Immature natural killer cell (primary cell): Measurements from ENCODE around the gene SEMA5A. TPM values are rescaled to one million over a fixed set of nuclear protein-coding genes. Genes with fewer than 3 reads are reported as not detected.

Experiments used
- DNase-seq, 3 donors: peaks; one replicate each; pipeline ENCODE4 v3.0.0; 2022; ENCODE audit warnings: mixed read lengths in 1 of 3
- H3K27ac Mint-ChIP-seq, 6 donors: one replicate each; pipeline ENCODE4 v1.8.0; 2020; ENCODE audit warnings: mixed read lengths in 6 of 6, mild to moderate bottlenecking in 5 of 6, inconsistent platforms in 4 of 6, moderate library complexity in 3 of 6
- H3K27me3 Mint-ChIP-seq, 3 donors: one replicate each; pipeline ENCODE4 v1.8.0; 2020 to 2021; ENCODE audit warnings: low read depth in 3 of 3, mild to moderate bottlenecking in 3 of 3, mixed read lengths in 3 of 3, moderate library complexity in 3 of 3, inconsistent platforms in 1 of 3
- H3K36me3 Mint-ChIP-seq, 3 donors: one replicate each; pipeline ENCODE4 v1.8.0; 2020; ENCODE audit warnings: mixed read lengths in 3 of 3, inconsistent platforms in 2 of 3, mild to moderate bottlenecking in 2 of 3
- H3K4me1 Mint-ChIP-seq, 2 donors: one replicate each; pipeline ENCODE4 v1.8.0; 2020; ENCODE audit warnings: inconsistent platforms in 2 of 2, mild to moderate bottlenecking in 2 of 2, mixed read lengths in 2 of 2, moderate library complexity in 1 of 2
- H3K4me3 Mint-ChIP-seq, 5 donors: one replicate each; pipeline ENCODE4 v1.8.0; 2020; ENCODE audit warnings: mild to moderate bottlenecking in 5 of 5, mixed read lengths in 5 of 5, inconsistent platforms in 3 of 5, moderate library complexity in 3 of 5
- H3K9me3 Mint-ChIP-seq, 6 donors: one replicate each; pipeline ENCODE4 v1.8.0; 2020; ENCODE audit warnings: mild to moderate bottlenecking in 6 of 6, mixed read lengths in 6 of 6, inconsistent platforms in 4 of 6, moderate library complexity in 3 of 6
- polyA plus RNA-seq, 3 donors: library from polyadenylated mRNA; unstranded; fragments of 300-500 nt; fragmentation: Illumina TruSeq; gene quantifications; one replicate each; pipeline ENCODE4 v1.2.3, GENCODE V29; 2021

SEMA5A gene
- polyA plus RNA-seq, 3 donors from 2014 or later: 0.02 TPM; not detected in 2

DNA sequence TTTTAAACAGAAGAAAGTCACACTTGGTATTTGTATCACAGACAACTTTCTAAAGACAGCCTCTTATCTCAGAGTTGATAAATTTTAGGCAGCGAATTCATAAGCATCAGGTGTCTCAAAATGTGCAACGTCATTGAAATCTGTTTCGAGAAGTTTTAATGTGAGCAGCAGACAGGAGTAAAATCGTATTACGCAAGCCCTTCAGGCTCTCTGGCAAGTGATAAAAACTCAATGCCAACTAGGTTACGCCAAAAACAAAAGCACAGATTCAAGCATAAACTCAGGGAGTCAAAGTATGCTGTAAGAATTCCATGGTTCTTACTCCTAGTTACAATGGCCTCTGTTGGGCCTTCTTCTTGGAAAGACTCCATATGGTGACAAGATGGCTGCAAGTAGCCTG, 244.7 kb downstream of the SEMA5A start:
- H3K27ac Mint-ChIP-seq: no peak overlapping the region
- DNase-seq: no peak

DNA sequence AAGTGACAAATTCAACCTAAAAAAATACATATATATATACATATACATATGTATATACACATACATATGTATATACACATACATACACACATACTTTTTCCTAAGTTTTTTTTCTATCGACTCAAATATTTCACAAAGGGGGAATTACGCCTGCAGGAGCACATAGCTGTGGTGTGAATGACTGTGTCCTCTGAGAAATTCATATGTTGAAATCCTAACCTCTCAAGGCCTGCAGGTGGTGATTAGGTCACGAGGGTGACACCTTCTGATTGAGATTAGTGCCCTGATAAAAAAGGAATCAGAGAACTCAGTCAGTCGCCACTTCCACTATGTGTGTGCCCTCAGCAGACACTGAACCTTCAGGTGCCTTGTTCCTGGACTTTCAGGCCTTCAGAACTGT, 248.7 kb downstream of the SEMA5A start:
- H3K9me3 Mint-ChIP-seq: peaks cover 9 to 18% (median 16%) of the 10 kb centered on the region in 6 donors
- no peak overlapping the region for H3K27ac Mint-ChIP-seq
- H3K4me3 Mint-ChIP-seq: no peak overlapping the region
- H3K4me1 Mint-ChIP-seq: no peaks in the 10 kb centered on the region
- peaks cover 0 to 3% (median 2%) of the 10 kb centered on the region in 3 donors for H3K27me3 Mint-ChIP-seq
- no peak for DNase-seq
- no peaks in the 10 kb centered on the region for H3K36me3 Mint-ChIP-seq

More for the DNA sequence above, 244.7 kb downstream of the SEMA5A start:
- Mint-ChIP-seq H3K4me1 (no peaks in the 10 kb centered on the region), H3K9me3 (peaks cover 10 to 21% (median 13%) of the 10 kb centered on the region in 6 donors), H3K36me3 (no peaks in the 10 kb centered on the region), H3K4me3 (no peak overlapping the region), H3K27me3 (peaks cover 0 to 3% (median 2%) of the 10 kb centered on the region in 3 donors)

DNA sequence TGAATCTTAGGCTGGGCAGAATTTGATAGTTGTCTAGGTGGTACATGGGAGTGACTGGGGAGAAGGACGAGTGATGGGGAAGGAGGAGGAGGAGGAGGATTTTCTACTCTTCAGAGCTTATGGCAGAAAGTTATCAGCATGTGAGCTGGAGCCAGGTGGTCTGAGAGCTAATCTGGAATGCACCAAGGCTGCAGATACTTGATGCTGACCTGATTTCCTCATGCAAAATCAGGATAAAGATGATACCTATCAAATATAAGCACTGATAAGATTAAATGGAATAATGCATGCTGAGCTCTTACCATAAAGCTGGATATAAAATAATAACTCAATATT, 250.4 kb downstream of the SEMA5A start:
- H3K36me3 Mint-ChIP-seq: no peaks in the 10 kb centered on the region
- H3K27ac Mint-ChIP-seq: no peak overlapping the region
- no peak overlapping the region for H3K4me3 Mint-ChIP-seq
- H3K4me1 Mint-ChIP-seq: no peaks in the 10 kb centered on the region
- H3K27me3 Mint-ChIP-seq: peaks cover 0 to 3% (median 2%) of the 10 kb centered on the region in 3 donors
- H3K9me3 Mint-ChIP-seq: peaks cover 12 to 24% (median 17%) of the 10 kb centered on the region in 6 donors
- DNase-seq: no peak

DNA sequence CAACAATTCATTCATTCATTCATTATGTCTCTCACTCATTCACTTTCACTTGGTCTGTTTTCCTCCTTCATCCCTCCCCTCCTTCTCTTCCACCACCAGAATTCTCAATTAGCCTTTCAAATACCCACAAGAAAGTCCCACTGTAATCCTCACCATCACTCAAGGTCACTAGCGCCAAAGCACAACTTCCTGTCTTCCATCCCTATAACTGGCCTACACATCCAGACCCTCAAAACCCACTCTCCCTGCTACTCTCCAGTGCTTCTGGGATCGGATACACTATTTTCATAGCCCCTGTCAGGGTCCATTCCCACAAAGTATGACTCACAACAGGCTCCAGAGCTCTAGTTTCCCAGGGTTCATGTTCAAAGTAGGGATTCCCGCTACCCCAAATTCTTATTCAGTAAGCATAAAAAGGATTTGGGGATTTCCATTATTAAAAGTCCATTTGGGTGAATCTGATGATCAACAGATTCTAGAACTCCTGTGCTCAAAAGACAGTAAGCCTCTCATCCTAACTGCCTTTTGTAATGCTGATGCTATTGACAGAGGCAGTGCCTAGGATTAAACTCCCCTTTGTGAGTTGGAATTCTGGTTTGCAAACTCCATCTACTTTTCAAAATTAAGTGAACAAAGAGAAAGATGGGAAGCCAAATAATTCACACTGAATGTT, 250.9 kb downstream of the SEMA5A start:
- DNase-seq: no peak
- peaks cover 0 to 2% (median 0%) of the 10 kb centered on the region in 3 donors for H3K27me3 Mint-ChIP-seq
- H3K27ac Mint-ChIP-seq: no peak overlapping the region
- peaks cover 11 to 24% (median 17%) of the 10 kb centered on the region in 6 donors for H3K9me3 Mint-ChIP-seq
- no peaks in the 10 kb centered on the region for H3K4me1 Mint-ChIP-seq
- H3K4me3 Mint-ChIP-seq: no peak overlapping the region
- no peaks in the 10 kb centered on the region for H3K36me3 Mint-ChIP-seq

DNA sequence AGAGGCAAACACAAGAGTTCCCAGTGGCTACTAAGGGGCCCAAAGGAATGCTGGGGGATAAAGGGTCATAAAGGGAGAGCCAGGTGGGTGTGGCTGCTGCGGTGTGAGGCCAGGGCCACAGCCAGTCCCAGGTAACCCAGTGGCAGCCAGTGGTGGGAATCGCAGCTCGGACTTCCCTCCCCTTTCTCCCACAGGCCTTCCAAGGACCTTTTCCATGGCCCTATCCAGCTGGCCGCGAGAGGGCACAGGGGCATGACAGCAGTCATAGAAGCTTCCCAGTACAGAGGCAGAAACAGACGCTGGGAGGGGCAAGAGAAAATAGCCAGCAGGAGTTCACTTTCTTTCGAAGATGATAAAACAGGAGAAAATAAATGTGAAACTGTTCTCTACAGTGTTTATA, 257.6 kb downstream of the SEMA5A start:
- H3K27ac Mint-ChIP-seq: no peak overlapping the region
- DNase-seq: no peak
- no peaks in the 10 kb centered on the region for H3K4me1 Mint-ChIP-seq
- H3K36me3 Mint-ChIP-seq: no peaks in the 10 kb centered on the region
- peaks cover 0 to 12% (median 6%) of the 10 kb centered on the region in 6 donors for H3K9me3 Mint-ChIP-seq
- H3K4me3 Mint-ChIP-seq: no peak overlapping the region
- H3K27me3 Mint-ChIP-seq: peaks cover 0 to 1% (median 0%) of the 10 kb centered on the region in 3 donors

DNA sequence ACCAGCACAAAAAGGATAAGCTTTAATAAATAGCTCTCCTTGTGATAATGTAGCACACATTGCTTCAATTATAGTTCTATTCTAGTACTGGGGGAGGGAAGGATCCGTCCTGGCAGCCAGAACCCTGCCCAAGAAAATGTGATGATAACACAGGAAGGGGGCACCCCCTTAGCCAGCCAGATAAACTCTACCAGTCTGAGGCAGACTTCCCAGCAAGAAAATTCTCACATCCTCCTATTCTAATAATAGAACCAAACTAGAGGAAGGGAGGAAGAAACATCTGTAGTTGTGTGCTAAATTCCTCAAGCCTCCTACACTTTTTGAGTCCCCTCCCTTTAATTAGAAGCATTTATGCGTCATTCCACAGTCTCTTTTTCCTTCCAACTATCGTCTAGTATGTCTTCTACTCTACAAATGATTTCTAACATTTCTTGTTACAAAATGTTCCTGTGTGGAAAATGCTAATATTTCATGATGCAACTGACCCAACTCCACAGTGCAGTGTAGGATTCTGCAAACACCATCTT, 261.0 kb downstream of the SEMA5A start:
- Mint-ChIP-seq H3K36me3 (no peaks in the 10 kb centered on the region), H3K27me3 (peaks cover 0 to 1% (median 0%) of the 10 kb centered on the region in 3 donors), H3K9me3 (peaks cover 2 to 6% (median 3%) of the 10 kb centered on the region in 6 donors), H3K4me3 (no peak overlapping the region), H3K4me1 (no peaks in the 10 kb centered on the region), H3K27ac (no peak overlapping the region)
- no peak for DNase-seq

DNA sequence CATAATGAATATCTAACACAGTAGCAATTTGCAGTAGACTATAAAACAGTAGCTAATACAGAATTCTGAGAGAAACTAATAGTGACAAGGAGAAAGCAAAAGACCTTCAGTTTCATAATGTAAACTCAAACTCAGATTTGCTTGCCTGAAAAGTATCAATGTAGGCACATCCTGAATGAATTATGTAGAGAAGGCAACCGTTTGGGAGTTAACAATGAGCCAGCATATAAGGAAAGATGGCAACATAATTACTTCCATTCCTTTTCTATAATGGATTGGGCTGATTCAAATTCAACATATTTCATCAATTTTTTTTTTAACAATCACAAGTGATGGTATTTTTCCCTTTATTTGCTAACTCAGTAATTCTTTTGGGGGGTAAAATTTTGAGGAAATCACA, 261.6 kb downstream of the SEMA5A start:
- H3K36me3 Mint-ChIP-seq: no peaks in the 10 kb centered on the region
- no peaks in the 10 kb centered on the region for H3K4me1 Mint-ChIP-seq
- no peak overlapping the region for H3K27ac Mint-ChIP-seq
- DNase-seq: no peak
- H3K27me3 Mint-ChIP-seq: peaks cover 0 to 1% (median 0%) of the 10 kb centered on the region in 3 donors
- peaks cover 2 to 11% (median 3%) of the 10 kb centered on the region in 6 donors for H3K9me3 Mint-ChIP-seq
- H3K4me3 Mint-ChIP-seq: no peak overlapping the region

DNA sequence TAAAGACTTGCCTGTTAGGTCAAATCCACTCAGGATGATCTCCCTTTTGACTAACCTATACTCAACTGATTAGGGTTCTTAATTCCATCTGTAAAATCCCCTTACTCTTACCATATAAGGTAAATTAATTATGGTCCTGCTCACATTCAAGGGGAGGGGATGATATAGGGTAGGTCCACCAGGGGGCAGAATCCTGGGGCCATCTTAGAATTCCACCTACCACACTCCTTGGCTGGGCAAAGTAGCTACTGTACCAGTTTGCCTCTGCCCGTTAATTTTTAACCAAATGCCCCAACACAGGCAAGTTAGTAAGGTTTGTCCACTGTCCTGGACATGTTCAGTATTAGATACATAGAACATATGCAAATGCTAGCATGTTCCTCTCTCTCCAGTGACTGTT, 262.4 kb downstream of the SEMA5A start:
- H3K36me3 Mint-ChIP-seq: no peaks in the 10 kb centered on the region
- H3K4me1 Mint-ChIP-seq: no peaks in the 10 kb centered on the region
- DNase-seq: no peak
- H3K27me3 Mint-ChIP-seq: peaks cover 0 to 3% (median 0%) of the 10 kb centered on the region in 3 donors
- peaks cover 2 to 16% (median 3%) of the 10 kb centered on the region in 6 donors for H3K9me3 Mint-ChIP-seq
- no peak overlapping the region for H3K4me3 Mint-ChIP-seq
- H3K27ac Mint-ChIP-seq: no peak overlapping the region

DNA sequence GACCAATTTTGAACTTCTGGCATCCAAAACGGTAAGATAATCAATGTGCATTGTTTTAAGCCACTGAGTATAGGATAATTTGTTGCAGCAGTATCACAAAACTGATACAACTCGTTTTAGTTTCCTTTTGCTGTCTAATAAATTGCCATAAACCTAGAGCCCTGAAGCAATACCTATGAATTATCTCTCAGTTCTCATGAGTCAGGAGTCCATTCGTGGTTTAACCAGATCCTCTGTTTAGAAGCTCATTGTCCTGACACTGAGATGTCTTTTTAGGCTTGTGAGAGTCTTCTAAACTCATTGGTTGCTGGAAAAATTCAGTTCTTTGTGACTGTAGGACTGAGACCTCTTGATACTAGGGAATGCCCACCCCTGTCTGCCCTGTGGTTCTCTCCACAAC, 262.9 kb downstream of the SEMA5A start:
- no peak for DNase-seq
- Mint-ChIP-seq H3K27ac (no peak overlapping the region), H3K9me3 (peaks cover 2 to 17% (median 6%) of the 10 kb centered on the region in 6 donors), H3K36me3 (no peaks in the 10 kb centered on the region), H3K4me3 (no peak overlapping the region), H3K27me3 (peaks cover 0 to 3% (median 0%) of the 10 kb centered on the region in 3 donors), H3K4me1 (no peaks in the 10 kb centered on the region)

DNA sequence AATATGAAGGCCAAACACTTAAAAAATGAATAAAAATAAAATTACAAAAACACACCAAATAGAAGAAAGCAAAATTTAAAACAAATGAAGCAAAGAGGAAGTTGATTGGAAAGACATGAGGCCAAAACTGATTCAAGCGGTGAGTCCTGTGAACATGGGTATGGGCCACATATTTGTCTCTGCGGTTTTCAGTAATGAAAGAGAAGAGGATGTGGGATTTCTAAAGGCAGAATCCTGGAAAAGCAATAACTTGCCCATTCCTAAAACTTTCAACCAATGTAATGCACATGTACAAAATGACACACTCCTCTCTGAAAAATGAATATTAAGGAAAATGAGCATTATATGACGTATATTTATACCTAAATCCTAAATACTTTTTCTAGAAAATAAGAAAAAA, 263.7 kb downstream of the SEMA5A start:
- no peaks in the 10 kb centered on the region for H3K36me3 Mint-ChIP-seq
- no peak overlapping the region for H3K4me3 Mint-ChIP-seq
- DNase-seq: no peak
- H3K9me3 Mint-ChIP-seq: peaks cover 2 to 18% (median 7%) of the 10 kb centered on the region in 6 donors
- H3K27ac Mint-ChIP-seq: no peak overlapping the region
- H3K4me1 Mint-ChIP-seq: no peaks in the 10 kb centered on the region
- H3K27me3 Mint-ChIP-seq: peaks cover 0 to 3% (median 0%) of the 10 kb centered on the region in 3 donors

DNA sequence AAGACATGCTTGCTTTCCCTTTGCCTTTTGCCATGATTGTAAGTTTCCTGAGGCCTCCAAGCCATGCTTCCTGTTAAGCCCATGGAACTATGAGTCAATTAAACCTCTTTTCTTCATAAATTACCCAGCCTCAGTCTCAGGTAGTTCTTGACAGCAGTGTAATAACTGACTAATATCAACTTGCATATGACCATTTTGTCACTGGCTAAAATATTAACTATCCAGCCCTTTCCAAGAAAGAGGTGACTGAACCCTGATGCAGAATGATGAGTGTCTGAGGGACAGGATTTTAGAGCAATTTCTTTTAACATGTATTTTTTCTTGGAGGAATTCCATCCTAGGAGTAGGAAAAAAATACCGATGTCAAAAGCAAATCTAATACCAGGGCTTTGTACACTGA, 266.1 kb downstream of the SEMA5A start:
- Mint-ChIP-seq H3K9me3 (peaks cover 6 to 19% (median 14%) of the 10 kb centered on the region in 6 donors), H3K36me3 (no peaks in the 10 kb centered on the region), H3K4me3 (no peak overlapping the region), H3K4me1 (no peaks in the 10 kb centered on the region), H3K27me3 (peaks cover 0 to 2% (median 0%) of the 10 kb centered on the region in 3 donors), H3K27ac (no peak overlapping the region)
- DNase-seq: no peak

DNA sequence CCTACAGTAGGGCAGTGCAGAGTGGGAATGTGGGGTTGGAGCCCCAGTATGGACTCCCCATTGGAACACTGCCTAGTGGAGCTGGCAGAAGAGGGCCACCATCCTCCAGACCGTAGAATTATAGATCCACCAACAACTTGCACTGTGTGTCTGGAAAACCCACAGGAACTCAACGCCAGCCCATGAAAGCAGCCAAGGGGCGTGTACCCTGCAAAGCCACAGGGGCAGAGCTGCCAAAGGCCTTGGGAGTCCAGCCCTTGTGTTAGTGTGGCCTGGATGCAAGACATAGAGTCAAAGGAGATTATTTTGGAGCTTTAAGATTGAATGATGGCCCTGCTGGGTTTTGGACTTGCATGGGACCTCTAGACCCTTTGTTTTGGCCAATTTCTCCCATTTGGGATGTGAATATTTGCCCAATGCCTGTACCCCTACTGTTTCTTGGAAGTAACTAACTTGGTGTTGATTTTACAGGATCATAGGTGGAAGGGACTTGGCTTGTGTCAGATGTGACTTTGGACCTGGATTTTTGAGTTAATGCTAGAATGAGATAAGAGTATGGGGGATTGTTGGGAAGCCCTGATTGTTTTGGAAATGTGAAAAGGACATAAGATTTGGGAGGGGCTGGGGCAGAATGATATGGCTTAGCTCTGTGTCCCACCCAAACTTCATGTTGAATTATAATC, 266.8 kb downstream of the SEMA5A start:
- Mint-ChIP-seq H3K9me3 (peaks cover 6 to 19% (median 17%) of the 10 kb centered on the region in 6 donors), H3K36me3 (no peaks in the 10 kb centered on the region), H3K4me1 (no peaks in the 10 kb centered on the region), H3K27me3 (peaks cover 0 to 2% (median 0%) of the 10 kb centered on the region in 3 donors), H3K4me3 (no peak overlapping the region), H3K27ac (no peak overlapping the region)
- no peak for DNase-seq

DNA sequence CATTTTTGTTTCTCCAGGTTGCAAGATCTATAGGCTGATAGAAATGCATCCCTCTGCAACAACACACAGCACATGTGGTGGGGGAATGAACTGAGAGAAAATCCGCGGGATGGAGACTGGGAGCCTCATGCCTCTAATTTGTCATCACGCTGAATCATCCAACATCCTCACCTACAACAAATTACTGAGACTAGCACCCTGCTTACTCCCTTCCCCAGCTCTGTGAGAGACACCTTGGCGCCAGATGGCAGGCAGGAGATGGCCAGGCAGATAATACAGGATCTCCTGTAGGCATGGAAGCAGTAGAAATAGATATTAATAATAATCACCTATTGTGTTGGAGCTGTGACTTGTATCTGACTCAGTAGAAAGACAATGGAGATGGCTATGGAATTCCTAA, 276.9 kb downstream of the SEMA5A start:
- no peak overlapping the region for H3K4me3 Mint-ChIP-seq
- no peak overlapping the region for H3K27ac Mint-ChIP-seq
- H3K9me3 Mint-ChIP-seq: peaks cover 5 to 28% (median 12%) of the 10 kb centered on the region in 6 donors
- H3K27me3 Mint-ChIP-seq: peaks cover 0 to 2% (median 0%) of the 10 kb centered on the region in 3 donors
- H3K36me3 Mint-ChIP-seq: no peaks in the 10 kb centered on the region
- H3K4me1 Mint-ChIP-seq: no peaks in the 10 kb centered on the region
- DNase-seq: no peak

DNA sequence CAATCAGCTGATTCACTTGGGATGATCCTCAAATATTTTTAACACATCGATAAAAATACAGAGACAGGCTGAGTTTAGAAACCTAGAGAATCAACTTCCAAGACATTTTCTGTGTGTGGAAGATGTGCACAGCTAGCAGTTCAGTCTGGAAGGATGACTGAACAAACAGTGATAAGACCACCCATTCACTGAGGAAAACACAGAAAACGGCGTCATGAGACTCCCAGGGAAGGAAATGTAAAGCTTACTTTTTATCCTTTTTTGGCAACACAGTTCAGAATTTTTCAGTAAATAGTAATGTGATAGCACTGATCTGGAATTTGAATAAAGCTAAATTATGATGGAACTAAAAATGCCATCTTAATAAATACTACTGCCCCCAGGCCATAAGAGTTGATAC, 277.6 kb downstream of the SEMA5A start:
- Mint-ChIP-seq H3K9me3 (peaks cover 6 to 33% (median 15%) of the 10 kb centered on the region in 6 donors), H3K4me1 (no peaks in the 10 kb centered on the region), H3K36me3 (no peaks in the 10 kb centered on the region), H3K4me3 (no peak overlapping the region), H3K27ac (no peak overlapping the region), H3K27me3 (peaks cover 0 to 2% (median 0%) of the 10 kb centered on the region in 3 donors)
- DNase-seq: no peak
